GM18909 (cell line): ENCODE results near the gene SRC.

Experiments
- ATAC-seq: cut with Tn5 transposase; IDR thresholded peaks from one replicate; pipeline ENCODE4 v1.9.1; 2021; ENCODE audit warnings: mild to moderate bottlenecking; ENCODE audit not compliant: unreplicated experiment, poor library complexity

SRC gene

GRCh38 chr20:37345339-37346235, at the start of gene SRC:
Gene SRC (plus strand): TSS chr20:37346140. CDS start chr20:37384154, 38,014 bp downstream.
- peak; percentile 37 for ATAC-seq

GRCh38 chr20:37296371-37296770, 49.6 kb upstream of the SRC start:
- no peak for ATAC-seq

GRCh38 chr20:37297066-37297736, 48.7 kb upstream of the SRC start:
- ATAC-seq: no peak

- no peak for ATAC-seq
Measured at GRCh38 chr20:37298190-37298939, 47.6 kb upstream of the SRC start.

- no peak for ATAC-seq
Measured at GRCh38 chr20:37299718-37300528, 46.0 kb upstream of the SRC start.

GRCh38 chr20:37301120-37301519, 44.8 kb upstream of the SRC start:
- no peak for ATAC-seq

- no peak for ATAC-seq
Measured at GRCh38 chr20:37301558-37301957, 44.4 kb upstream of the SRC start.

GRCh38 chr20:37302981-37303380, 43.0 kb upstream of the SRC start:
- ATAC-seq: no peak

- no peak for ATAC-seq
Measured at GRCh38 chr20:37303637-37304036, 42.3 kb upstream of the SRC start.

GRCh38 chr20:37305079-37305478, 40.9 kb upstream of the SRC start:
- ATAC-seq: no peak

- no peak for ATAC-seq
Measured at GRCh38 chr20:37305839-37306238, 40.1 kb upstream of the SRC start.

GRCh38 chr20:37308086-37309050, 37.6 kb upstream of the SRC start:
- peak; percentile 85 for ATAC-seq

GRCh38 chr20:37309290-37309689, 36.6 kb upstream of the SRC start:
- no peak for ATAC-seq

GRCh38 chr20:37309936-37310590, 35.9 kb upstream of the SRC start:
- ATAC-seq: no peak

GRCh38 chr20:37310951-37311350, 35.0 kb upstream of the SRC start:
- ATAC-seq: no peak

GRCh38 chr20:37311710-37312355, 34.1 kb upstream of the SRC start:
- no peak for ATAC-seq

- ATAC-seq: no peak
Measured at GRCh38 chr20:37313546-37314091, 32.3 kb upstream of the SRC start.

- no peak for ATAC-seq
Measured at GRCh38 chr20:37314099-37314498, 31.8 kb upstream of the SRC start.
